Naive thymus-derived CD4-positive, alpha-beta T cell (primary cell): Measurements from ENCODE around the gene CLDN15. TPM values are rescaled to one million over a fixed set of nuclear protein-coding genes. Genes with fewer than 3 reads are reported as not detected.
"Not testable (repeated sequence)": the region's sequence is repeated elsewhere in the genome, so short reads cannot be mapped to it uniquely, and the experiment has no call there.

Experiments
- ATAC-seq: fragments of 150-1000 bp; cut with Tn5 transposase; 2 replicates; pipeline ENCODE4 v1.10.0; 2021; ENCODE audit warnings: mild to moderate bottlenecking, moderate library complexity
- CTCF ChIA-PET: fragments of 350-600 bp; sonication (Branson Sonifier 250); formaldehyde crosslinking; loops from one replicate; lab custom pipeline; 2021; ENCODE audit warnings: antibody characterized with exemption; lab: Charles Lee
- POLR2A ChIA-PET: fragments of 350-600 bp; sonication (Branson Sonifier 250); formaldehyde crosslinking; loops from one replicate; lab custom pipeline; 2021; ENCODE audit warnings: antibody characterized with exemption, inconsistent platforms; lab: Charles Lee
- DNase-seq, 9 donors: peaks; one replicate each; pipeline versions ENCODE4 v3.0.0 to v3.0.0-alpha.2; 2020 to 2022; ENCODE audit warnings: mixed read lengths in 1 of 9
- H3K27ac ChIP-seq: one replicate; pipeline ENCODE4 v1.7.0; 2013; ENCODE audit warnings: mild to moderate bottlenecking, low read depth, low read length, moderate library complexity
- H3K27me3 ChIP-seq, 2 donors: one replicate each; pipeline ENCODE4 v1.7.0; 2013; ENCODE audit warnings: low read length in 2 of 2, mild to moderate bottlenecking in 2 of 2, moderate library complexity in 2 of 2; ENCODE audit not compliant: control insufficient read depth in 2 of 2, insufficient read depth in 2 of 2
- H3K36me3 ChIP-seq, 3 experiments: 1 replicate in 2 of 3; 2 replicates in 1 of 3; pipeline ENCODE4 v1.7.0; 2013; ENCODE audit warnings: low read length in 3 of 3, mild to moderate bottlenecking in 3 of 3, moderate library complexity in 1 of 3; ENCODE audit not compliant: insufficient read depth in 3 of 3, control insufficient read depth in 2 of 3
- H3K4me1 ChIP-seq, 2 donors: one replicate each; pipeline ENCODE4 v1.7.0; 2013; ENCODE audit warnings: low read length in 2 of 2, mild to moderate bottlenecking in 2 of 2, moderate library complexity in 1 of 2; ENCODE audit not compliant: control insufficient read depth in 2 of 2, insufficient read depth in 2 of 2
- H3K4me3 ChIP-seq: 2 replicates; pipeline ENCODE4 v1.7.0; 2013; ENCODE audit warnings: mild to moderate bottlenecking, low read length
- H3K9me3 ChIP-seq, 3 experiments: 1 replicate in 2 of 3; 2 replicates in 1 of 3; pipeline ENCODE4 v1.7.0; 2013; ENCODE audit warnings: low read length in 3 of 3; ENCODE audit not compliant: control insufficient read depth in 2 of 3
- H3K27ac Mint-ChIP-seq, 9 donors: one replicate each; pipeline ENCODE4 v1.8.0; 2020 to 2022; ENCODE audit warnings: mixed read lengths in 9 of 9, mild to moderate bottlenecking in 8 of 9, moderate library complexity in 5 of 9, inconsistent platforms in 2 of 9
- H3K27me3 Mint-ChIP-seq, 5 donors: one replicate each; pipeline ENCODE4 v1.8.0; 2021 to 2022; ENCODE audit warnings: mixed read lengths in 5 of 5, mild to moderate bottlenecking in 1 of 5
- H3K36me3 Mint-ChIP-seq, 5 donors: one replicate each; pipeline ENCODE4 v1.8.0; 2020 to 2022; ENCODE audit warnings: mixed read lengths in 5 of 5, mild to moderate bottlenecking in 3 of 5, inconsistent platforms in 1 of 5
- H3K4me1 Mint-ChIP-seq, 7 donors: one replicate each; pipeline ENCODE4 v1.8.0; 2020 to 2022; ENCODE audit warnings: mixed read lengths in 7 of 7, mild to moderate bottlenecking in 3 of 7, inconsistent platforms in 1 of 7
- H3K4me3 Mint-ChIP-seq, 10 donors: one replicate each; pipeline ENCODE4 v1.8.0; 2020 to 2022; ENCODE audit warnings: mild to moderate bottlenecking in 10 of 10, mixed read lengths in 10 of 10, moderate library complexity in 6 of 10, inconsistent platforms in 2 of 10
- H3K9me3 Mint-ChIP-seq, 11 donors: one replicate each; pipeline ENCODE4 v1.8.0; 2020 to 2022; ENCODE audit warnings: mixed read lengths in 11 of 11, mild to moderate bottlenecking in 4 of 11, inconsistent platforms in 1 of 11, moderate library complexity in 1 of 11
- intact Hi-C, 2 donors: fragments of 100-400 bp; cut with micrococcal nuclease; formaldehyde crosslinking; loops; one replicate each; pipeline ENCODE4 v1.15.1; 2023
- polyA plus RNA-seq, 2 donors: library from polyadenylated mRNA; unstranded; fragments of 300-500 nt; fragmentation: Illumina TruSeq; gene quantifications; one replicate each; pipeline ENCODE4 v1.2.3, GENCODE V29; 2021
- total RNA-seq, 6 experiments: library from RNA in 5 of 6; stranded (reverse) in 5 of 6; gene quantifications; 1 replicate in 5 of 6; 2 replicates in 1 of 6; pipeline ENCODE4 v1.2.3 and lab custom pipeline; 2021 to 2026

Gene CLDN15
- total and polyA plus RNA-seq, 7 experiments from 2014 or later = 0.51 to 58.6 (median 23.3) TPM

- Histone ChIP-seq H3K4me1 (no peaks in the 10 kb centered on the region), H3K27me3 (no peaks in the 10 kb centered on the region), H3K4me3 (no peak overlapping the region), H3K27ac (no peak overlapping the region), H3K36me3 (no peaks in the 10 kb centered on the region), H3K9me3 (no peaks in the 10 kb centered on the region)
- no peak for ATAC-seq
- ChIA-PET POLR2A (no interaction called here), CTCF (no interaction called here)
- Mint-ChIP-seq H3K9me3 (no peaks in the 10 kb centered on the region), H3K4me3 (no peak overlapping the region), H3K27ac (no peak overlapping the region), H3K27me3 (peaks cover 0 to 28% (median 5%) of the 10 kb centered on the region in 5 donors), H3K36me3 (no peaks in the 10 kb centered on the region), H3K4me1 (no peaks in the 10 kb centered on the region)
- intact Hi-C loops = no loop called here
- DNase-seq = no peak
Measured at GRCh38 chr7:101277155-101277554, 39.6 kb upstream of the CLDN15 start.

- CTCF ChIA-PET = no interaction called here
- POLR2A ChIA-PET = no interaction called here
Measured at GRCh38 chr7:101273206-101273605, 35.6 kb upstream of the CLDN15 start.

GRCh38 chr7:101271021-101271420, 33.4 kb upstream of the CLDN15 start:
- H3K4me1 Mint-ChIP-seq = no peaks in the 10 kb centered on the region
- Histone ChIP-seq H3K36me3 (no peaks in the 10 kb centered on the region), H3K4me1 (no peaks in the 10 kb centered on the region), H3K27ac (no peak overlapping the region), H3K9me3 (no peaks in the 10 kb centered on the region), H3K4me3 (no peak overlapping the region), H3K27me3 (no peaks in the 10 kb centered on the region)
- H3K4me3 Mint-ChIP-seq = no peak overlapping the region
- no peaks in the 10 kb centered on the region for H3K9me3 Mint-ChIP-seq
- no peak overlapping the region for H3K27ac Mint-ChIP-seq
- ATAC-seq (no peak), DNase-seq (no peak)
- no peaks in the 10 kb centered on the region for H3K36me3 Mint-ChIP-seq
- CTCF ChIA-PET = no interaction called here
- POLR2A ChIA-PET = no interaction called here
- peaks cover 0 to 14% (median 5%) of the 10 kb centered on the region in 5 donors for H3K27me3 Mint-ChIP-seq
- intact Hi-C loops = no loop called here

More at GRCh38 chr7:101273206-101273605, 35.6 kb upstream of the CLDN15 start:
- Histone ChIP-seq H3K4me3 (no peak overlapping the region), H3K36me3 (no peaks in the 10 kb centered on the region), H3K4me1 (no peaks in the 10 kb centered on the region), H3K9me3 (no peaks in the 10 kb centered on the region), H3K27ac (no peak overlapping the region), H3K27me3 (no peaks in the 10 kb centered on the region)
- peaks cover 0 to 21% (median 6%) of the 10 kb centered on the region in 5 donors for H3K27me3 Mint-ChIP-seq
- DNase-seq = no peak
- H3K36me3 Mint-ChIP-seq = no peaks in the 10 kb centered on the region
- no peaks in the 10 kb centered on the region for H3K9me3 Mint-ChIP-seq
- intact Hi-C loops = no loop called here
- no peak for ATAC-seq
- no peaks in the 10 kb centered on the region for H3K4me1 Mint-ChIP-seq
- H3K4me3 Mint-ChIP-seq = no peak overlapping the region
- no peak overlapping the region for H3K27ac Mint-ChIP-seq

- no peaks in the 10 kb centered on the region for H3K9me3 ChIP-seq
- ATAC-seq = no peak
- no peaks in the 10 kb centered on the region for H3K36me3 Mint-ChIP-seq
- no peak overlapping the region for H3K27ac Mint-ChIP-seq
- CTCF ChIA-PET = no interaction called here
- no peak for DNase-seq
- H3K4me1 Mint-ChIP-seq = no peaks in the 10 kb centered on the region
- POLR2A ChIA-PET = no interaction called here
- H3K27ac ChIP-seq = no peak overlapping the region
- no peak overlapping the region for H3K4me3 Mint-ChIP-seq
- no peaks in the 10 kb centered on the region for H3K4me1 ChIP-seq
- intact Hi-C loops = no loop called here
- H3K4me3 ChIP-seq = no peak overlapping the region
- no peaks in the 10 kb centered on the region for H3K36me3 ChIP-seq
- peaks cover 0 to 14% (median 5%) of the 10 kb centered on the region in 5 donors for H3K27me3 Mint-ChIP-seq
- H3K9me3 Mint-ChIP-seq = no peaks in the 10 kb centered on the region
- no peaks in the 10 kb centered on the region for H3K27me3 ChIP-seq
Measured at GRCh38 chr7:101269664-101270063, 32.1 kb upstream of the CLDN15 start.

- Histone ChIP-seq H3K9me3 (no peaks in the 10 kb centered on the region), H3K36me3 (no peaks in the 10 kb centered on the region), H3K4me1 (no peaks in the 10 kb centered on the region), H3K4me3 (no peak overlapping the region), H3K27ac (no peak overlapping the region), H3K27me3 (no peaks in the 10 kb centered on the region)
- Mint-ChIP-seq H3K27me3 (peaks cover 0 to 12% (median 4%) of the 10 kb centered on the region in 5 donors), H3K9me3 (no peaks in the 10 kb centered on the region), H3K4me1 (no peaks in the 10 kb centered on the region), H3K36me3 (no peaks in the 10 kb centered on the region), H3K27ac (no peak overlapping the region), H3K4me3 (no peak overlapping the region)
- intact Hi-C loops = no loop called here
- ChIA-PET POLR2A (no interaction called here), CTCF (no interaction called here)
- no peak for ATAC-seq
- no peak for DNase-seq
Measured at GRCh38 chr7:101265622-101266516, 28.3 kb upstream of the CLDN15 start.

GRCh38 chr7:101264102-101264706, 26.6 kb upstream of the CLDN15 start:
- intact Hi-C loops = not testable (repeated sequence)

More at GRCh38 chr7:101264102-101264706, 26.6 kb upstream of the CLDN15 start:
- H3K4me1 ChIP-seq, H3K36me3 Mint-ChIP-seq, H3K4me1 Mint-ChIP-seq, H3K27me3 ChIP-seq, H3K27ac Mint-ChIP-seq, H3K27ac ChIP-seq, H3K9me3 Mint-ChIP-seq, H3K27me3 Mint-ChIP-seq, H3K4me3 Mint-ChIP-seq, H3K36me3 ChIP-seq, ATAC-seq, DNase-seq, CTCF ChIA-PET, POLR2A ChIA-PET, H3K4me3 ChIP-seq, H3K9me3 ChIP-seq: not testable (repeated sequence)
